Gastrocnemius medialis (tissue), 4 donors: ENCODE measurements around the gene STEEP1. TPM values are rescaled to one million over a fixed set of nuclear protein-coding genes. Genes with fewer than 3 reads are reported as not detected.

Experiments used
- ATAC-seq, 2 donors: fragments of 150-250 bp; one replicate each; pipeline ENCODE4 v1.9.1; 2016
- DNase-seq, 2 donors: peaks; one replicate each; pipeline ENCODE4 v3.0.0-alpha.2; 2019
- H3K27ac ChIP-seq, 4 donors: fragments of 200-600 bp; sonication (generic); 1 replicate in 1 of 4; 2 replicates in 3 of 4; pipeline ENCODE4 v1.5.1; 2016 to 2018; ENCODE audit warnings: mild to moderate bottlenecking in 2 of 4, moderate library complexity in 1 of 4
- H3K27me3 ChIP-seq, 3 donors: fragments of 200-600 bp; sonication (generic) in 2 of 3; 1 replicate in 1 of 3; 2 replicates in 2 of 3; pipeline versions ENCODE4 v1.5.1 to v1.6.0; 2016 to 2019; ENCODE audit warnings: mild to moderate bottlenecking in 1 of 3, moderate library complexity in 1 of 3
- H3K36me3 ChIP-seq, 2 donors: fragments of 200-600 bp; sonication (generic) in 1 of 2; one replicate each; pipeline ENCODE4 v1.5.1; 2017 to 2018
- H3K4me1 ChIP-seq, 2 donors: fragments of 200-600 bp; sonication (generic) in 1 of 2; one replicate each; pipeline ENCODE4 v1.5.1; 2016 to 2017; ENCODE audit warnings: mild to moderate bottlenecking in 2 of 2
- H3K4me3 ChIP-seq, 4 donors: fragments of 200-600 bp; sonication (generic) in 3 of 4; 1 replicate in 1 of 4; 2 replicates in 3 of 4; pipeline ENCODE4 v1.5.1; 2016 to 2019; ENCODE audit warnings: mild to moderate bottlenecking in 2 of 4
- H3K9me3 ChIP-seq, 3 donors: fragments of 200-600 bp; sonication (generic) in 2 of 3; 1 replicate in 1 of 3; 2 replicates in 2 of 3; pipeline ENCODE4 v1.5.1; 2016 to 2019
- CTCF ChIP-seq, 5 experiments: fragments of 450-650 bp in 3 of 5; fragments of 200-600 bp in 2 of 5; sonication (generic) in 2 of 5; IDR thresholded peaks in 4 of 5; conservative IDR thresholded peaks in 1 of 5; 1 replicate in 4 of 5; 2 replicates in 1 of 5; pipeline ENCODE4 v1.5.1; 2016 to 2019; ENCODE audit warnings: antibody characterized with exemption in 5 of 5, mild to moderate bottlenecking in 3 of 5, moderate library complexity in 3 of 5
- POLR2A ChIP-seq, 2 donors: fragments of 450-650 bp; IDR thresholded peaks; one replicate each; pipeline ENCODE4 v1.6.1; 2017; ENCODE audit warnings: antibody characterized with exemption in 2 of 2, mild to moderate bottlenecking in 2 of 2, moderate library complexity in 2 of 2
- in situ Hi-C, 4 donors: fragments of 200-750 bp; cut with MboI; loops; one replicate each; pipeline versions ENCODE4 v1.15.0 to v1.8.0; 2017; ENCODE audit warnings: low sequenced_read_pairs in 4 of 4
- intact Hi-C: fragments of 100-400 bp; cut with DNase I; formaldehyde crosslinking; loops from one replicate; pipeline ENCODE4 v1.15.1; 2023; ENCODE audit warnings: low total_unique reads
- total RNA-seq, 4 donors: library from RNA; depleted of rRNA; stranded (reverse); fragments of >200 nt; gene quantifications; one replicate each; pipeline versions ENCODE4 v1.1.0 to v1.2.3, GENCODE V29; 2016

Gene STEEP1
- total RNA-seq, 4 donors from 2014 or later: 15.3 to 38.0 (median 17.3) TPM

- Histone ChIP-seq H3K4me3 (peak overlapping the region; percentile 66 to 75 (median 72)), H3K36me3 (no peaks in the 10 kb centered on the region), H3K4me1 (peaks cover 0 to 7% of the 10 kb centered on the region in 2 donors), H3K27me3 (no peaks in the 10 kb centered on the region), H3K27ac (peak overlapping the region; percentile 84 to 96 (median 94)), H3K9me3 (no peaks in the 10 kb centered on the region)
- ATAC-seq: no peak
- no peak for DNase-seq
- intact Hi-C loops (loop anchor here (10.0 kb wide), 1 partner anchor 302 kb away; the partner anchor contains the start of genes NDUFA1 and RNF113A), in situ Hi-C loops (no loop called here)
- TF ChIP-seq CTCF (IDR thresholded peaks at IDR 0.05 in 4 of 5, conservative IDR thresholded peaks at IDR 0.05 in 1 of 5): no peak
- TF ChIP-seq POLR2A (IDR thresholded peaks at IDR 0.05): no peak
Measured at GRCh38 chrX:119573222-119573621, 8.0 kb upstream of the STEEP1 start.

DNA sequence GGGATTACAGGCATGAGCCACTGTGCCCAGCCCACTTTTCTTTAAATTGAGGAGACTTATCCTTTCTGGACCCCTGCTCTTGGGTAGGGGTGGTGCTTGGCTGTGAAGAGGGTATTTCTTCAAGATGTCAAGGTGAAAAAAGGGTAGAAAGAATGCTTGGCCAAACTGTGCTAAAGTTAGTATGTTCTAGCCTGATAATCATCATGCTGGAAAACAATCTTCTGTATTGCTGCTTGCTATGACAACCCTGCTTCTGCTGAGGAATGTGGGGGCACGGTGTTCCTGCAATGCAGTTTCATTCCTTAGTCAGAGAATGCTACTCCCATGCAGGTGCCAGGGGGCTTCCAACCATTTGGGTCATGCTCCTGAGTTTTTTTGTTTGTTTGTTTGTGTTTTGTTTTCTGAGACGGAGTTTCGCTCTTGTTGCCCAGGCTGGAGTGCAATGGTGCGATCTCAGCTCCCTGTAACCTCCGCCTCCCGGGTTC is 5.2 kb upstream of the STEEP1 start:
- Histone ChIP-seq H3K9me3 (no peaks in the 10 kb centered on the region), H3K27ac (no peak overlapping the region), H3K27me3 (no peaks in the 10 kb centered on the region), H3K4me3 (no peak overlapping the region), H3K4me1 (no peaks in the 10 kb centered on the region), H3K36me3 (no peaks in the 10 kb centered on the region)
- in situ Hi-C loops (no loop called here), intact Hi-C loops (loop anchor here (10.0 kb wide), 1 partner anchor 304 kb away; the partner anchor contains the start of genes NDUFA1 and RNF113A)
- TF ChIP-seq CTCF (IDR thresholded peaks at IDR 0.05 in 4 of 5, conservative IDR thresholded peaks at IDR 0.05 in 1 of 5) (no peak), POLR2A (IDR thresholded peaks at IDR 0.05) (no peak)
- no peak for ATAC-seq
- no peak for DNase-seq

DNA sequence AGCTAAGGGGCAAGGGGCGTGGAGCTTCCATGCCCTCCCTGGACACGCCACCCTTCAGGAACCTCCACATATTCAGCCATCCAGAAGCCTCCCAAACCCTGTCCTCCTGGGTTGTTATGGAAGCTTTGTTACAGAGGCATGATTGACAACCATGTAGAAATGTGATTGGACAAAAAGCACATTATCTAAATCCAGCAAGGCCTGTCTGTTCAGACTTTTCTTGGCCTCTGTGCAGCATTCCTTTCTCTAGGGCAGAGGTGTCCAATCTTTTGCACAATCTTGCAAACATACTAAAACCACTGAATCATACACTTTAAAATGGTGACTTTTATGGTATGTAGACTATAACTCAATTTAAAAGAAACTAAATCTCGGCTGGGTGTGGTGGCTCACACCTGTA is 12.7 kb downstream of the STEEP1 start:
- Histone ChIP-seq H3K27ac (no peak overlapping the region), H3K4me1 (peaks cover 0 to 3% of the 10 kb centered on the region in 2 donors), H3K9me3 (no peaks in the 10 kb centered on the region), H3K4me3 (no peak overlapping the region), H3K36me3 (no peaks in the 10 kb centered on the region), H3K27me3 (no peaks in the 10 kb centered on the region)
- DNase-seq: no peak
- TF ChIP-seq CTCF (IDR thresholded peaks at IDR 0.05 in 4 of 5, conservative IDR thresholded peaks at IDR 0.05 in 1 of 5) (no peak), POLR2A (IDR thresholded peaks at IDR 0.05) (no peak)
- no peak for ATAC-seq
- in situ Hi-C loops (no loop called here), intact Hi-C loops (no loop called here)

DNA sequence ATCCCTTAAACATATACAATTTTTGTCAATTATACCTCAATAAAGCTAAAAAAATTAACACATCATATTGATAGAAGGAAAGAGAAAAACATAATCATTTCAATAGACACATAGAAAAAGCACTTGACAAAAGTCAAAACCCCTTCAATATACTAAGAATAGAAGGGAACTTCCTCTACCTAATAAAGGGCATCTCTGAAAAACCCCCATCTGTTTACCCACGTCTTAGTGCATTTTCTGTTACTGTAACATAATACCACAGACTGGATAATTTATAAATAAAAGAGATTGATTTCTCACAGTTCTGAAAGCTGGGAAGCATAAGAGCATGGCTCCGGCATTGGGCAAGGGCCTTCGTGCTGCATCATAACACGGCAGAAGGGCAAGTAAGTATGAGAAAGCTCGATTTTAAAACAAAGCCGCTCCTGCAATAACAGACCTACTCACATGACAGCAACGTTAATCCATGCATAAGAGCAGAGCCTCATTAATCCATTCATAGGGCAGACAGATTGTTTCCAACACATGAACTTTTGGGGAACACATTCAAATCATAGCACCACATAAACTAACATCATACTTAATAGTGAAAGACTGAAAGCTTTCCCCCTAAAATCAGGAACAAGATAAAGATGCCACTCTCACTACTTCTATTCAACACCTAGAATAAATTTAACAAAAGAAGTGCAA is 15.7 kb downstream of the STEEP1 start:
- no peak for DNase-seq
- no peak overlapping the region for H3K27ac ChIP-seq
- no peaks in the 10 kb centered on the region for H3K9me3 ChIP-seq
- H3K27me3 ChIP-seq: no peaks in the 10 kb centered on the region
- intact Hi-C loops: no loop called here
- no peak for ATAC-seq
- no peak for TF ChIP-seq POLR2A (IDR thresholded peaks at IDR 0.05)
- no peak for TF ChIP-seq CTCF (IDR thresholded peaks at IDR 0.05 in 4 of 5, conservative IDR thresholded peaks at IDR 0.05 in 1 of 5)
- no peaks in the 10 kb centered on the region for H3K36me3 ChIP-seq
- in situ Hi-C loops: no loop called here
- H3K4me3 ChIP-seq: no peak overlapping the region
- H3K4me1 ChIP-seq: peaks cover 0 to 3% of the 10 kb centered on the region in 2 donors
